Right lobe of liver (tissue), 4 donors: ENCODE measurements around the gene CFAP161.

ENCODE experiments used
- POLR2A ChIP-seq: fragments of 450-650 bp; IDR thresholded peaks from one replicate; pipeline ENCODE4 v1.6.1; 2017; ENCODE audit warnings: antibody characterized with exemption, mild to moderate bottlenecking
- TF ChIP-seq, protein P1 (sequence below), 4 donors: fragments of 200-600 bp in 3 of 4; fragments of 450-650 bp in 1 of 4; IDR thresholded peaks; one replicate each; pipeline versions ENCODE4 v1.5.1 to v1.8.0; 2016 to 2022; ENCODE audit warnings: antibody characterized with exemption in 4 of 4, mild to moderate bottlenecking in 2 of 4
- donor health status: DM: no; HTN: no; CAD: no.
- donor health status: DM: no; HTN: no; CAD: no.
- donor health status: DM: no; HTN: yes; CAD: no.

DNA sequence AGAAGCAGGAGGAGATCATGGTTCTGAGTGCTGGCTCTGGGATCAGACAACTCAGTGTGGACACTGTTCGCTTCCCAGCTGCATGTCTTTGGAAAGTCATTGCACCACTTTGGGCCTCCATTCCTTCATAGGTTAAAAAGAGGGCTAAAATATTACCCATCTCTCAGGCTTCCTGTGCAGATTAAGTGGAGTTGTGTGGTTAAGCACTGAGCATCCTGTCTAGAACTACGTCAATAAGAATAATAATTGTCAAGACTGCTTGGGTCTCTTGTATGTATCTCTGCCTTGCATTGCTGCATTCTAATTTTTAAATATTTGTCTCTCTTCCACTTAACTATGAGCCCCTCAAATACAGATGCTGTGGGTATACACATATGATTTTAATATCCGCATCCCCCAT lies 22.3 kb downstream of the CFAP161 start:
- no peak for TF ChIP-seq POLR2A
- TF ChIP-seq, protein P1, sequence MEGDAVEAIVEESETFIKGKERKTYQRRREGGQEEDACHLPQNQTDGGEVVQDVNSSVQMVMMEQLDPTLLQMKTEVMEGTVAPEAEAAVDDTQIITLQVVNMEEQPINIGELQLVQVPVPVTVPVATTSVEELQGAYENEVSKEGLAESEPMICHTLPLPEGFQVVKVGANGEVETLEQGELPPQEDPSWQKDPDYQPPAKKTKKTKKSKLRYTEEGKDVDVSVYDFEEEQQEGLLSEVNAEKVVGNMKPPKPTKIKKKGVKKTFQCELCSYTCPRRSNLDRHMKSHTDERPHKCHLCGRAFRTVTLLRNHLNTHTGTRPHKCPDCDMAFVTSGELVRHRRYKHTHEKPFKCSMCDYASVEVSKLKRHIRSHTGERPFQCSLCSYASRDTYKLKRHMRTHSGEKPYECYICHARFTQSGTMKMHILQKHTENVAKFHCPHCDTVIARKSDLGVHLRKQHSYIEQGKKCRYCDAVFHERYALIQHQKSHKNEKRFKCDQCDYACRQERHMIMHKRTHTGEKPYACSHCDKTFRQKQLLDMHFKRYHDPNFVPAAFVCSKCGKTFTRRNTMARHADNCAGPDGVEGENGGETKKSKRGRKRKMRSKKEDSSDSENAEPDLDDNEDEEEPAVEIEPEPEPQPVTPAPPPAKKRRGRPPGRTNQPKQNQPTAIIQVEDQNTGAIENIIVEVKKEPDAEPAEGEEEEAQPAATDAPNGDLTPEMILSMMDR (IDR thresholded peaks at IDR 0.05): no peak
